Liver (tissue), 3 donors: ENCODE results near the gene B3GALNT2.

Source experiments
- RAD21 ChIP-seq, 2 donors: IDR thresholded peaks; 2 replicates each; pipeline ENCODE4 v1.6.1; 2016; ENCODE audit warnings: antibody characterized with exemption in 2 of 2, mild to moderate bottlenecking in 2 of 2
- TF ChIP-seq, protein P1 (sequence below): fragments of 150-350 bp; IDR thresholded peaks from 2 replicates; pipeline ENCODE4 v1.5.1; 2017; ENCODE audit warnings: improper control_type of control experiment, low read depth, low read length; ENCODE audit not compliant: missing input control
- donor health status: healthy.
- donor health status: healthy.

DNA sequence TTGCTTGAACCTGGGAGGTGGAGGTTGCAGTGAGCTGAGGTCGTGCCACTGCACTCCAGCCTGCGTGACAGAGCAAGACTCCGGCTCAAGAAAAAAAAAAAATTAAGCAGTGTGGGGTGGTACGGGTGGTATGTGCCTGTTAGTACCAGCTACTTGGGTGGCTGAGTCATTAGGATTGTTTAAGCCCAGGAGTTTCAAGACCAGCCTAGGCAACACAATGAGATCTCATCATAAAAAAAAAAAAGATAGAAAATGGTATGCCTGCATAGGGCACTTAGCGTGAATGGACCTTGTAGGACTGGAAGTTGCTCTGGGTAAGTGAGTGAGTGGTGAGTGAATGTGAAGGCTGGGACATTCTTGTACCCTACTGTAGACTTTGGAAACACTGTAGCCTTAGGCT, 100.1 kb downstream of the B3GALNT2 start:
- no peak for TF ChIP-seq RAD21 (IDR thresholded peaks at IDR 0.05)
- TF ChIP-seq, protein P1, sequence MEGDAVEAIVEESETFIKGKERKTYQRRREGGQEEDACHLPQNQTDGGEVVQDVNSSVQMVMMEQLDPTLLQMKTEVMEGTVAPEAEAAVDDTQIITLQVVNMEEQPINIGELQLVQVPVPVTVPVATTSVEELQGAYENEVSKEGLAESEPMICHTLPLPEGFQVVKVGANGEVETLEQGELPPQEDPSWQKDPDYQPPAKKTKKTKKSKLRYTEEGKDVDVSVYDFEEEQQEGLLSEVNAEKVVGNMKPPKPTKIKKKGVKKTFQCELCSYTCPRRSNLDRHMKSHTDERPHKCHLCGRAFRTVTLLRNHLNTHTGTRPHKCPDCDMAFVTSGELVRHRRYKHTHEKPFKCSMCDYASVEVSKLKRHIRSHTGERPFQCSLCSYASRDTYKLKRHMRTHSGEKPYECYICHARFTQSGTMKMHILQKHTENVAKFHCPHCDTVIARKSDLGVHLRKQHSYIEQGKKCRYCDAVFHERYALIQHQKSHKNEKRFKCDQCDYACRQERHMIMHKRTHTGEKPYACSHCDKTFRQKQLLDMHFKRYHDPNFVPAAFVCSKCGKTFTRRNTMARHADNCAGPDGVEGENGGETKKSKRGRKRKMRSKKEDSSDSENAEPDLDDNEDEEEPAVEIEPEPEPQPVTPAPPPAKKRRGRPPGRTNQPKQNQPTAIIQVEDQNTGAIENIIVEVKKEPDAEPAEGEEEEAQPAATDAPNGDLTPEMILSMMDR: no peak
